AG04449 (cell line): ENCODE results near the gene SBK3.

ENCODE experiments used
- CTCF ChIA-PET: fragments of 350-600 bp; formaldehyde crosslinking; extraction: SDS; loops from one replicate; lab custom pipeline; 2021; ENCODE audit warnings: antibody characterized with exemption; lab: Yijun Ruan, JAX
- POLR2A ChIA-PET: fragments of 400-600, 350-600 bp; formaldehyde crosslinking; extraction: SDS; loops from one replicate; lab custom pipeline; 2020; ENCODE audit warnings: antibody characterized with exemption, inconsistent platforms; lab: Yijun Ruan, JAX
- DNase-seq: peaks from one replicate; pipeline ENCODE4 v3.0.0-alpha.2; 2010; ENCODE audit warnings: low read depth, low spot score
- H3K4me3 ChIP-seq: 2 replicates; pipeline ENCODE4 v1.5.1; 2011; ENCODE audit warnings: low read depth, mild to moderate bottlenecking, control low read depth, low read length
- CTCF ChIP-seq: IDR thresholded peaks from one replicate; pipeline ENCODE4 v1.5.1; 2011; ENCODE audit warnings: mild to moderate bottlenecking, moderate library complexity, low read length, control low read depth, inconsistent platforms; ENCODE audit not compliant: insufficient read depth; ENCODE audit errors: missing control alignments

Gene SBK3

GRCh38 chr19:55504981-55505380, 40.4 kb downstream of the SBK3 start:
- no peak for DNase-seq
- H3K4me3 ChIP-seq: no peak overlapping the region
- TF ChIP-seq CTCF: no peak
- ChIA-PET POLR2A (interaction anchor here (1.7 kb wide), 1 partner anchor 18 kb away, joined by 11 read pairs; no protein-coding TSS in a partner anchor), CTCF (interaction anchor here (0.8 to 13.0 kb wide), 31 partner anchors 9 to 391 kb away, joined by 3 to 241 read pairs (median 10); partner anchors contain the start of genes NAT14, SSC5D, TMEM238 and ZNF628)

GRCh38 chr19:55504252-55504603, 41.1 kb downstream of the SBK3 start:
- POLR2A ChIA-PET: interaction anchor here (0.6 to 1.7 kb wide), 10 partner anchors 11 to 386 kb away, joined by 3 to 11 read pairs (median 5); partner anchors contain the start of genes ISOC2, NAT14, PPP1R12C and UBE2S
- H3K4me3 ChIP-seq: peak overlapping the region; percentile 63
- CTCF ChIA-PET: interaction anchor here (0.6 to 13.0 kb wide), 53 partner anchors 10 to 390 kb away, joined by 3 to 241 read pairs (median 5); partner anchors contain the start of genes DNAAF3, NAT14, SSC5D and TMEM238
- no peak for TF ChIP-seq CTCF
- DNase-seq: no peak

- POLR2A ChIA-PET: interaction anchor here (0.6 to 1.7 kb wide), 10 partner anchors 10 to 386 kb away, joined by 3 to 11 read pairs (median 5); partner anchors contain the start of genes ISOC2, NAT14, PPP1R12C and UBE2S
- CTCF ChIA-PET: interaction anchor here (0.6 to 13.0 kb wide), 54 partner anchors 10 to 390 kb away, joined by 3 to 241 read pairs (median 5); partner anchors contain the start of genes DNAAF3, ISOC2, NAT14 and SSC5D
- H3K4me3 ChIP-seq: peak overlapping the region; percentile 63
- peak; percentile 99 for TF ChIP-seq CTCF
- DNase-seq: no peak
These were observed 41.7 kb downstream of the SBK3 start for GRCh38 chr19:55503502-55504251.

GRCh38 chr19:55503157-55503501, 42.2 kb downstream of the SBK3 start:
- H3K4me3 ChIP-seq: no peak overlapping the region
- DNase-seq: no peak
- ChIA-PET POLR2A (interaction anchor here (1.1 to 1.4 kb wide), 4 partner anchors 9 to 96 kb away, joined by 4 to 10 read pairs (median 8); partner anchors contain the start of gene UBE2S), CTCF (interaction anchor here (0.8 to 13.0 kb wide), 15 partner anchors 11 to 367 kb away, joined by 3 to 241 read pairs (median 15); partner anchors contain the start of genes NAT14, SSC5D, ZNF628 and ZNF784)
- no peak for TF ChIP-seq CTCF

GRCh38 chr19:55502197-55502952, 43.0 kb downstream of the SBK3 start:
- no peak overlapping the region for H3K4me3 ChIP-seq
- ChIA-PET CTCF (interaction anchor here (1.0 to 13.0 kb wide), 5 partner anchors 9 to 103 kb away, joined by 3 to 241 read pairs (median 23); partner anchors contain the start of genes NAT14, SSC5D and ZNF865), POLR2A (no interaction called here)
- no peak for TF ChIP-seq CTCF
- no peak for DNase-seq
